Left kidney (tissue), 8 donors: ENCODE results near the gene HINT2. TPM values are rescaled to one million over a fixed set of nuclear protein-coding genes. Genes with fewer than 3 reads are reported as not detected.

Experiments
- DNase-seq: peaks from one replicate; pipeline ENCODE4 v3.0.0-alpha.2; 2013
- long read RNA-seq, 8 donors: transcript quantifications; one replicate each; lab custom pipeline, GENCODE V29; 2026
- polyA plus RNA-seq: library from polyadenylated mRNA; unstranded; fragments of 120-200 nt; gene quantifications from one replicate; pipeline ENCODE4 v1.2.1, GENCODE V29; 2013; ENCODE audit not compliant: insufficient read length

HINT2 gene
- 49.7 TPM for polyA plus RNA-seq
- long read RNA-seq, donor 1, transcript HINT2-201 (5 exons, 628 nt), result major isoform, 57 of 64 reads
- long read RNA-seq, donor 1, partial matches to known transcripts, result 0 of 64 reads
- long read RNA-seq, donor 1, other reads (novel, unspliced or antisense), result 0 of 64 reads
- long read RNA-seq, donor 2, transcript HINT2-201 (5 exons, 628 nt), result major isoform, 29 of 41 reads
- long read RNA-seq, donor 2, partial matches to known transcripts, result 5 of 41 reads
- long read RNA-seq, donor 2, other reads (novel, unspliced or antisense), result 0 of 41 reads
- long read RNA-seq, donor 3, transcript HINT2-202 (4 exons, 734 nt), result minor isoform, 5 of 31 reads
- long read RNA-seq, donor 3, transcript HINT2-201 (5 exons, 628 nt), result major isoform, 22 of 31 reads
- long read RNA-seq, donor 3, partial matches to known transcripts, result 0 of 31 reads
- long read RNA-seq, donor 3, other reads (novel, unspliced or antisense), result 0 of 31 reads
- long read RNA-seq, donor 4, transcript HINT2-201 (5 exons, 628 nt), result major isoform, 7 of 13 reads
- long read RNA-seq, donor 4, partial matches to known transcripts, result 6 of 13 reads
- long read RNA-seq, donor 4, other reads (novel, unspliced or antisense), result 0 of 13 reads
- long read RNA-seq, donor 5, transcript HINT2-202 (4 exons, 734 nt), result minor isoform, 8 of 116 reads
- long read RNA-seq, donor 5, transcript HINT2-201 (5 exons, 628 nt), result major isoform, 97 of 116 reads
- long read RNA-seq, donor 5, partial matches to known transcripts, result 5 of 116 reads
- long read RNA-seq, donor 5, other reads (novel, unspliced or antisense), result 0 of 116 reads
- long read RNA-seq, donor 6, transcript HINT2-206 (3 exons, 2,167 nt), result minor isoform, 6 of 51 reads
- long read RNA-seq, donor 6, transcript HINT2-201 (5 exons, 628 nt), result major isoform, 43 of 51 reads
- long read RNA-seq, donor 6, partial matches to known transcripts, result 0 of 51 reads
- long read RNA-seq, donor 6, other reads (novel, unspliced or antisense), result 0 of 51 reads
- long read RNA-seq, donor 7, transcript HINT2-201 (5 exons, 628 nt), result major isoform, 46 of 65 reads
- long read RNA-seq, donor 7, partial matches to known transcripts, result 10 of 65 reads
- long read RNA-seq, donor 7, other reads (novel, unspliced or antisense), result 0 of 65 reads
- long read RNA-seq, donor 8, transcript HINT2-201 (5 exons, 628 nt), result major isoform, 20 of 21 reads
- long read RNA-seq, donor 8, partial matches to known transcripts, result 0 of 21 reads
- long read RNA-seq, donor 8, other reads (novel, unspliced or antisense), result 0 of 21 reads

- peak; percentile 98 for DNase-seq
These were observed at the start of gene HINT2 for GRCh38 chr9:35814841-35815543. Gene HINT2, minus strand, starts transcription at chr9:35815042. Its CDS starts 63 bp downstream, at chr9:35814979.

GRCh38 chr9:35863583-35863982 is 48.7 kb upstream of the HINT2 start:
- no peak for DNase-seq

- DNase-seq, result no peak
These were observed 47.5 kb upstream of the HINT2 start for GRCh38 chr9:35862328-35862727.

GRCh38 chr9:35861161-35861897 is 46.5 kb upstream of the HINT2 start:
- no peak for DNase-seq

GRCh38 chr9:35859990-35860339 is 45.1 kb upstream of the HINT2 start:
- DNase-seq, result no peak

- DNase-seq, result no peak
These were observed 44.6 kb upstream of the HINT2 start for GRCh38 chr9:35859310-35859989.

GRCh38 chr9:35858458-35858857 is 43.6 kb upstream of the HINT2 start:
- no peak for DNase-seq

GRCh38 chr9:35856882-35857281 is 42.0 kb upstream of the HINT2 start:
- DNase-seq, result no peak

- DNase-seq, result no peak
These were observed 41.4 kb upstream of the HINT2 start for GRCh38 chr9:35856206-35856605.

GRCh38 chr9:35854091-35854762 is 39.4 kb upstream of the HINT2 start:
- no peak for DNase-seq

GRCh38 chr9:35852876-35853865 is 38.3 kb upstream of the HINT2 start:
- no peak for DNase-seq

GRCh38 chr9:35852267-35852815 is 37.5 kb upstream of the HINT2 start:
- no peak for DNase-seq

- DNase-seq, result no peak
These were observed 33.1 kb upstream of the HINT2 start for GRCh38 chr9:35847792-35848572.

- no peak for DNase-seq
These were observed 31.3 kb upstream of the HINT2 start for GRCh38 chr9:35845824-35846771.

- DNase-seq, result peak; percentile 55
These were observed 29.9 kb upstream of the HINT2 start for GRCh38 chr9:35844628-35845270.

- DNase-seq, result no peak
These were observed 28.0 kb upstream of the HINT2 start for GRCh38 chr9:35842795-35843194.
